NCI-H526 treated with DMSO at 0.1 percent for 48 hours (cell line): ENCODE data around the gene PTPRT.
A peak's percentile ranks its signal among the peaks of the same experiment; 100 is the strongest.

ENCODE experiments used
- DNase-seq: peaks from one replicate; lab custom pipeline; 2025; lab: John Stamatoyannopoulos, UW

The PTPRT gene

DNA sequence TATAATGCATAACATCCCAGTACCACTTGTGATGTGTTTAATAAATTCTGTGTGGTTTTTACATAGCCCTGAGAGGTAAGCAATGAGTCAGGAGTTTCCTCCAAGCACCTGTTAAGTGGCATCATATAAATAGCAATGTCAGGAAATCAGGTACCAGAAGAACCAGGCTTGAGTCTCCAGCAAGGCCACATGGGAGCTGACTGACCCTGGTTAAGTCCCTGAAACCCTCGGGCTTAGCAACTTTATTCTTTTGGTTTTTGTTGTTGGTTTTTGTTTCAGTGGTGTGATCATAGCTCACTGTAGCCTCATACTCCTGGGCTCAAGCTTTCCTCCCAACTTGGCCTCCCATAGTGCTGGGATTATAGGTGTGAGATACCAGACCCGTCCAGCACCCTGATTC is 70.0 kb downstream of the PTPRT start:
- DNase-seq, result no peak

DNA sequence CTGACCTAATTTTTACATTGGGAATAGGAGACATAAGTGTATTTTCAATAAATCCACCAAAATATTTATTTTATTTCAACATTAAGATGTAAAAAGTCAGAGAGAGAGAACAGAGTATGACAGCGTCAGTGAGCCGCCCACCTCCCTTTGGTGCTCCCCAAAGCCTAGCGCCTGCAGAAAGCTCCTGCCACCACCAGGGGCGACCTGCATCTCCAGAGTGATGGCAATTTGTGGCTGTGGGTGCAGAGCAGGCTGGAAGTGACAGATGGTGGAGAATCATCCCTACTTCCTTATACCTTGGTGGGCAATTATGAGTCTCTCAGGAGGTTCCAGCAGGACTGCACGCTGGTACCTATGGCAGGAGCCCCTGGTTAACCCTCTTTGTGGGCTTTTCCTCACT is 87.3 kb downstream of the PTPRT start:
- DNase-seq, result no peak

DNA sequence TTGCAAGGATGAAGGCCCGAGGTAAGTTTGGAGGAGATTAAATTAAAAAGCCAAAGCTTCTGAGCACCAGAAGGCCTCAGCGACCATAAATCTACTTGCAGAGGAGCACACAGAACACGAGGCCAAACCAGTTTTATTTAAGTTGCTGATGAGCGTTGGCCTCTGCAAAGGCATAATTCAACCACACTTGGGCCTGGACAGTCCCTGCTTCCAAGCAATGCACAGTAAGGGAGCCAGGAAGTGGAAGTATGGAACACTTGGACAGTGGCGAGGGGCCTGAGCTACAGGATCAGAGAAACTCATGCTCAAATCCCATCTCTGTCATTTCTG is 92.8 kb downstream of the PTPRT start:
- no peak for DNase-seq

DNA sequence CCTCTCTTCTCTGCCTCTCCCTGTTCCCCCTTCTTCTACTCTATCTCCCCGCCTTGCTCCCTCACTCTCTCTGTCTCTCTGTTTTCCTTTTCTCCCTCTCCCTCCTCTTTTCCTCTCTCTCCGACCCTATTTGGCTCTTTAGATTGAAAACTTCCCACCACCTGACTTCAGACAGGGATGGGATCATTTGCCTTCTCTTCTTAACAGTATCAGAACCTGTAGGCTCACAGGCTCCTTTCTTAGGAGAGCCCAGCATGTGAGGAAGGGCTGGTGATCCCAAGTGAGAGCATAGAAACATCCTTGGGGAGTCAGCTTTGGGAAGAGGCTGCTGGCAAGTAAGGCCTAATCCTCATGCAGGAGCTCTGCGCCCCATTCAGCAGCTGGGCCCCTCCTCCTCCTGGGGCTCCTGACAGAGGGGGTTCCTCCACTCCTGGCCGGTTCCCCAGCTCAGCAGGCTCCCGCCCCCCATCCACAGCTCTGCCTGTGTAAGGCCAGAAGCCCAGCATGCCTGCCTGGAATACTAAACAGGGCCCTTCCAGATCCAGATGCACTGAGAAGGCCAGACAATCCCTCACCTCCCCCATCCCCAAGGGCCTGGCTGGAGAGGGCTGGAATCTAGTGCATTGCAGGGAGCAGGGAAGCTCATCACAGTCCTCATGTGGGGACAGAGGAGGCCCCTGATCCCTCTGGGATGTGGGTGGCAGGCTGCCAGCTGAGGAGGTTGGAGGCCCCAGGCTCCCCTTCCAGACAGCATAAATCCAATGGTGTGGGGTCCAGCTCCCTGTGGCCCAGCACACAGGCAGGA is 93.4 kb downstream of the PTPRT start:
- DNase-seq, result no peak

DNA sequence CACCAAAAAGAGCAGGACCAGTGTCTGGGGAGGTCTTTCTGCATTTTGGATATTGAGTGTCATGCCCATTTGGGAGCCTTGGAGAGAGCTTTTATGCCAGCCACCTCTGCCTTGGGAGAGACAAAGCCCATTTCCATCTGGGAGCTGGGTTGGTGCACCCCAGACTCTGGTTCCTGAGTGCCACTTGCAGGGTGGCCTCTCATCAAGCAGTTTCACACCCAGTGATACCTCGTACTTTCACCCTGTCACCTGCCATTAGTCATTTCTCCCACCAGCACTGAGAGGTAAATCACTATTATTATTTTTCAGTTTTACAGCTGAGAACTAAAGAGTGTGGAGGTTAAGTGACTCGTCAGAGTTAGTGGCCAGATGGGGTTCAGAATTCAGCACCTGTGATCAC is 94.7 kb downstream of the PTPRT start:
- no peak for DNase-seq

DNA sequence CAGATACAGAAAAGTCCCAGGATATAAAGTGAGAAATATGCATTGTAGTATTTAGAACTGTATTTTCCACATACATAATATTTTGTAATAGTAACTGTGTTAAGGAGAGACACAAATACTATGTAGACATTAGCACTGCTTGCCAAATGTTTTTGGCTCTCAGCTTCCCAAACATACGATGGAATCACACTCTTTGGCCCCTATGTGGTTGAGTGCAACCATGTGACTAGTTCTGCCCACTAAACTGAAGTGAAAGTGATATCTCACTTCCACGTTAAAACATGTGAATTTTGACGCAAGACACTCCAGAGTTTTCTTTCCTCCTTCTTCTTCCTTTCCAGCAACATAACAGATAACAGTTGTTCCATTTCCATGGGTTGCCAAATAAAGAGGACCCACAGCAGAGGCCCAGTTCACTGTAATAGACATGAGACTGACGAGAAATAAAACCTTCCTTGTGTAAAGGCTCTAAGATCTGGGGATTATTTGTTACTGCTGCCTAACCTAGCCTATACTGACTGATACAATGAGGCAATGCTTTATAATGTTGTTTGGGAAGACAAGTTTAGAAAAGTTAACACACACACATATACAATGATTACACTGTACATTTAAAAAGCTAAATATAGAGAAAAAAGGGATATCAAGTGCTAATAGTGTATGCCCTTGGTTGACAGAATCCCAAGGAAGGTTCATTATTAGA is 97.2 kb downstream of the PTPRT start:
- DNase-seq, result no peak

DNA sequence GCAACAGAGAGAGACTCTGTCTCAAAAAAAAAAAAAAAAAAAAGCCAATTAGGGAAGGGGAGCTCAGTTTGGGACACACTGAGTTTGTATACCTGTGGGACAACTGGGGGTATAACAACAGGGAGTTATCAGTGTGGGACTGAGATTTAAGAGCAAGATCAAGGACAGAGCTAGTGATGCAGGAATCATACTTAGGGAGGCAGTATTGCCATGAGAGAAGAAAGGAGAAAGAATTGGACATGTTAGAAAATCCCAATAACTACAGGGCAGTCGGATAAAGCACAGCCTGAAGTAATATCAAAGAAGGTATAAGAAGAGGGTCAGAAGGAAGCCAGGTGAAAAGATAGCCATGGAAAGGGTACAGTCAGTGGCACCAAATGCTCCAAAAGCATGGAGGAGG is 121.2 kb downstream of the PTPRT start:
- no peak for DNase-seq

DNA sequence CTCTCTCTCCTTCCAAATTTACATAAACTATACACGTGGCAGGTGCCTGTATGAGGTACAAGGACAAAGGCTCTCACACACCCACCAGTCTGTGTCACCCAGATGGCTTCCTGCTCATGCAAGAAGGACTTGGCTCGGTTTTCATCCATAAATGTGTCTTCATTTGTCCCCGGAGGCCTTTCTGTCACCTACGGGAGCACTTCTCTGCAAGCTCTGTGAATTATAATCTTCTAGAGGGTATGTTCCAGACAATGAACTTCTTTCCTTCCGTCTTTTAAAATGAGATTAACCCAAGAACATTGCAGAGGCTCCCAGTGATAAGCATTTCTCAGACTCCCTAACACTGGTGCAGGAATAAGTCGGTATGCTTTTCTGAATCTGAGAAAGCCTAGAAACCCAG is 123.6 kb downstream of the PTPRT start:
- peak; percentile 72 for DNase-seq

DNA sequence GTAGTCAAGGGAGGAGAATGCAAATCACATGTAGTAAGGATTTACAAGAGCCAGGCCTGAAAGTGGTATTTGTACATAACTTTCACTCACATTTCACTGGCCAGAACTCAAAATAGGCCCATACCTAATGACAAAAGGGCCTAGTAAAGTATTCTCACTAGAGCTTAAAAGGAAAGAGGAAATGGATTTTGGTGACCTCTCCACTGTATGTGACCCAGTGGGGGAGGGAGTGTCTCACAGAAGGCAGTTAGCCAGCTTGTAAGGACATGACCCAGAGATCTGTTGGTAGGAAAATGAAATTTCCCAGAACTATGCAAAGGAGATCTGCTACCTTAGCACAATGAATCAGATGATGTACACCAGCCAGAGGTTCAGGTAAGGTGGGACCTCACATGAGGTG is 124.4 kb downstream of the PTPRT start:
- DNase-seq, result peak; percentile 91

DNA sequence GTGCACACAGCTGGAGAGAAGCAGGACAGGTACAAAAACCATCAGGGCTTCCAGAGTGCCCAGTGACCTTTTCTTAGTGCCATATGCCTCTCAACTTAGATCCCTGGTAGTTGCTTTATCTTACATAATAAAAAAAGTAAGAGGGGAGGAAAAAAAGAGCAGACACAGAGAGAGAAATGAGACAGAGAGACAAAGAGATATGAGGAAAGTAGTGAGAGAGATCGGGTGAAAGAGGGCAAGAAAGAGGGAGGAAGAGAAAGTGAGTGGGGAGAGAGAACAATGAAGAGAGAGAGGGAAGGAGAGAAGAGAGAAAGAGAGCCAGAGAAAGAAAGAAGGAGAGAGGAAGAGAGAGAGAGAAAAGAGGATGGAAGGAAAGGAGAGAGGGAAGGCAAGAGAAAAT is 131.6 kb downstream of the PTPRT start:
- DNase-seq, result no peak

DNA sequence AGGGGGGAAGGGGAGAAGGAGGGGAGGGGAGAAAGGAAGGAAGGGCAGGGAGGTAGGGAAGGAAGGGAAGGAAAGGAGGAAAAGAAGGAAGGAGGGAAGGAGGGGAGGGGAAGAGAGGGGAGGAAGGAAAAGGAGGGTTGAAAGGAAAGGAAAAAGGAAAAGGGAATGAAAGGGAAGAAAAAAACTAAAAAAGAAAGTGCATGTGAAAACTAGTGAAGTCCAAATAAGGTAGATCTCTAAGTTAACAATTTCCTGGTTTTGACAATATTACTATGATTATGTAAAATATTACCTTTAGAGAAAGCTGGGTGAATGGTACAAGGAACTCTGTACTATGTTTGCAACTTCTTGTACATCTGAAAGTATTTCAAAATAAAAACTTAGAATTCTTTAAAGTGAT is 132.4 kb downstream of the PTPRT start:
- no peak for DNase-seq

DNA sequence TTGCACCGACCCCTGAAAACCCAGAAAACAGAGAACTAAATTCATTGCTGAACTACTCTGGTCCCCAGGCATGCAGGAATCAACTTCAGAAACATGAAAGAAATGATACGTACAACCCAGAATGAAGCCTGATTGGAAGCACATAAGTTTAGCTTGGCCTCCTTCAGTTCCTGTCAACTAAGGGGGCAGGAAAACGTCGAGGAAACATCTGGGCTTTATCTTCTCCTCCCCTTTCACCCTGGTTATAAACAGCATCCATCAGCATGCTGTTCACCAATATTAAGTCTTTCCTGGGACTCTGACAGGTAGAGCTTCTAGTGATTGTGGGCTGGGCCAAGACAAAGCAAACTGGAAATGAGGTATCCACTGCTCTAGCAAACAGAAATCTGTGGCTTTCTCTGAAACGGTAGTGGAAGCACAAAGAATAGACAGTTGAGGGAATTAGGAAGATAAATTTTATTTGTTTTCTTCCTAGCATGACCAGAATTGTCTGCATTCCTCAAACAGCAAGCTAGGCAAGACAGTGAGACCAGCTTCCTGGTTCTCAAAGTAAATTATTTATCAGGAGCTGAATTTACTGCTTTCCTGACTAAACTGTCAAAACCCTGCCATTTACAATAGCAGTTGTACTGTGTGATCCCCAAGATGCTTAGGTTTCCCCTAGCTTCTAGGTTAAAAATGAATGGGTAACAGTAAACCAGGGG is 134.4 kb downstream of the PTPRT start:
- no peak for DNase-seq

DNA sequence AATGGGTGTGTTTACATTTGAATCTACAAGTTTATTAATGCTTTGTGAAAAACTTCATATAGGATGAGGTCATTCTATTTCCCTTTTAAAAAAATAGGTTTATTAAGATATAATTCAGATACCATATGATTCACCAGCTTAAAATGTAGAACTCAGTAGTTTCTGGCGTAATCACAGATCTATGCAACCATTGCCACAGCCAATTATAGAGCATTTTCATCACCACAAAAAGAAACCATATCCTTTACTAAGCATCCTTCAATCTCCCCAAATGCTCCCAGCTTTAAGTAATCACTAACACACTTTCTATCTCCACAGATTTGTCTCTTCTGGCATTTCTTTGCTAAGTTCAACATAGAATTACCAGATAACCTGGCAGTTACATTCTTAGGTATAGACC is 137.2 kb downstream of the PTPRT start:
- no peak for DNase-seq

DNA sequence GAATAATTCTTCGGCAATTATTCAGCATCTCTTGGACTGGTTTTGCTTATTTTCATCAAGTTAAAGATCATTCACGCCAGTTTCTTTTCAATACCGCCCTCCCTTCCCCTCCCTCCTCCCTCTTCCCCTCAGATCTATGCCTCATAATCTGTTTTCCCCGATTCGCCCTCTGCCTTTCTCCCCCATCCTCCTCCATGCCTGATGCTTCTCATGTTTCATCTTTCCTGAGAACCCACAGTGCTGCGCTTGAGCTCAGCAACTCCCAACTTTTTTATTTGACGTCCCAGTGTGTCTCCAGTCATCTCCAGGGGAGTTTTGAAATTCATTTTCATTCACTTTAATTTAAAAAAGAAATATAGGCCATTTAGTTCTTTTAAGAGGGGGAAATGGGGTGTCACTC is 142.7 kb downstream of the PTPRT start:
- no peak for DNase-seq

DNA sequence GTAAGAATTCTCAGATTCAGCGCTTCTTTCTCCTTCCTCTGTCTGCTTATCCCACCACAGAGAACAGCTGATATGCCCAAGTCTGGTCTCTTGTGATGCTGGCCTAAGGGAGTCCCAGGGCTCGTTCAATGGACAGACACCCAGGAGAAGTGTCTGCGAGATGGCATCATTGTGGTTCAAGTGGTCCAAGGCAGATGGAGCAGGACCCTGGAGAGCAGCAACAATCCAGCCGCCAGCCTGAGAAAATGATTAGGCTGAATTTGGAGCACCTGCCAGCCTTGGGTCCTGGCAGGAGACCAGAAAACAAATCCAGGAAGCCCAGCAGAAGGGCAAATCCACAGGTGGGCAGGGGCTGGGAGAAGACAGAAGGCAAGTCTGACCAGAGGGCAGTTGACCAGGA is 145.8 kb downstream of the PTPRT start:
- no peak for DNase-seq

DNA sequence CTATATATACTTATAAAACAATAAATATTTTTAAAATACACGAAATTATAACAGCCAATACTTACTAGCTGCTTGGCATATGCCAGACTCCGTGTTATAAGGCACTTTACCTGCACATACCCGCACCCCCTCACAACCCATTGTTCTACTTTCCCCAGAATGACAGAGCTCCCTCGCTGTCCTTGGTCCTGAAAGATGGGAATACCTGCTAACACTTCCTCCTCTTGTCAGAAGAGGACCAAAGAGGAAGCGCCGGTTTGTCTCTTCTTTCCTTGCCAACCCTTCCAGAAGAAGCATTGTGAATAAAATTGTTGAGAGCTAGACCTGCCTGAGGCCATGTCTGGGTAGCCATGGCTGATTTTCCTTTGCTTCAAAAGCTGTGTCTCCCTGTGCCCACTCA is 149.3 kb downstream of the PTPRT start:
- DNase-seq, result no peak

DNA sequence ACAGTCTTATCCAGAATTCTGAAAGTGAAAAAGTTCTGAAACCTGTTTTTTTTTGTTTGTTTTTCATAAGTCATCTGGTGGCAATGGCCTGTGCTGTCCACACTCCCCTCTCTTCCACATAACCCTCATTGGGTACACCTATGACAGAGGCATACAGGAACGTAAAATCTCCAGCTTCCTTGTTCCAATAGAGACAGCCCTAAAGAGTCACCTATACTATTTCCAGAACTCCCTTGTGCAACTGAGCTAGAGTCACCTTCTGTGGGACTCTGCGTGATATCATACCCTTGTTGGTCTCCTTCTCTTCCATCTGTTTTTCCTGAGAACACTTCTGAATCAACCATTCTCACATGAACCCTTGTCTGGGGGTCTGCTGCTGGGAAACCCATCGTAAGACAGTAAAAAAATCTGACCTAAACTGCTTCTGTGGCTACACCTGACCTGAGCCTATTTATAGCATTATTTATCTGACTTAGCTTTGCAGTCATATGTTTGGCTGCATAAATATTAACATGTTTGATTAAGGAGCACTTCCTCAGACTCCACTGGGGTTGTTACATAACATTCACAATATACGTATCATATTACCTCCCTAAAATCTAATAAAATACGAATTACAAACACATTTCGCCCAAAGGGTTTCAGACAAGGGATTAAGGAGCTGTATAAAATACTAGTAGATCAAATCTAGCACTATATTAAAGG is 151.9 kb downstream of the PTPRT start:
- DNase-seq, result peak; percentile 75

DNA sequence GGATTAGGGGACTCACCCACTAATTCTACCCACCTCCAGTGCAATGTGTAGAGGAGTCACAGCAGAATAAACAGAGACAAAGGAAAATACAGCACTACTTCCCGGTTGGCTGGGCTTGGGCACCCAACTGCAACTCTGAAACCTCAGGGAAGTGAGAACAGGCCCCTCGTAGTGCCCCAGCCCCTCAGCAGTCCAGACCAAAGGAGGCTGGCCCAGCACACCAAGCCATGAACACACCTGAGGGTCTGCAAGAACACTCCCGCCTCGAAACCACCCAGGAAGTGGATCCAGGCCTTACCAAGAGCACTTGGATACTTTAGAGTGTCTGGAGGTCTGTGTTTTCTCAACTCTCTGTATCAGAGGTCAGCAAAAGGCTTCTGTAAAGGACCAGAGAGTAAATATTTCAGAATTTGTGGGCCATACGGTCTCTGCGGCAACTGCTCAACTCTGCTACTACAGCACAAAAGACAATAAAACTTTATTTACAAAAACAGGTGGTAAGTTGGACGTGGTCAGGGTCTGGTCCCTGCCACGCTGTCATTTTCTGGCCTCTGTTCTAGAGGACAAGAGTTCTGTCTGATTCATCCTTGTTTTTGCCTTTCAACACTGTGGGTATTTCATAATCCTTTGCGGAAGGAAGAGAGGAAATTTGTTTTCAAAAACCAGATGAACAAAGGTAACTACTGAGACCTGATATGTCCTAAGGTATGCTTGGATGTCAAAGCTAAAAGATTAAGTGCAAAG is 154.6 kb downstream of the PTPRT start:
- no peak for DNase-seq

DNA sequence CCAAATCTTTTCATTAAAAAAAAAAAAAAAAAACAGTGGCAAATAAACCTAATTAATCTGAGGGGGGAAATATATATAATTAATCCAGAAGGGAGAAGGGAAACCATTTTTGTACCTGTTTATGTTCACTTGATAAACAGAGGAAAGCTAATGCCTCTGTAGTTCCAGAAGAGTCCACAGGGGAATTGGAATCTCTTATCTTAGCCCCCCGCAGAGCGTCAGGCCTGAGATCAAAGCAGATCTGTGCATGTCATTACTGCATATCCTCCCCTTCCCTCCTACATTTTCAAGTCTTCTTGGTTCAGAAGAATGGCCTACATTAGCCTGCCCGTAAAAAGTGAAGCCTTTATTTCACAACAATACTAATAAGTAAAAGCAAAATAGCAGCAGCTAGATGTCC is 157.2 kb downstream of the PTPRT start:
- DNase-seq, result no peak

DNA sequence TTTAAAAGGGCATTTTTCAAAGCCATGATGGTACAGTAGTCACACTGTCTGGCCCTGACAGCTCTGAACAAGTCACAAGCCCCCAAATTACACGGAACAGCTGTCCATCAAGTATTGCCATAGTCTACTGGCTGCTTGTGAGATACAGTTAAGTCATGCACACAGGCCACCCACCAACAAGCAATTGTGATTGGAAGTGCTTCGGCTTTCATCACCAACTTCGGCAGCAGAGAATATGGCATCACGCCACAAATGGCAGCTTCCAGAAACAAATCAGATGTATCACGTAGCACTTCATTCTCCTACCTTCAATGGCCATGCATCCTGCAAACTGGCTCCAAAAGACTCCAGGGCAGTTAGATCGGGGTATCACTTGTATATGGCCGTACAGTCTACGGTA is 160.5 kb downstream of the PTPRT start:
- DNase-seq, result no peak

DNA sequence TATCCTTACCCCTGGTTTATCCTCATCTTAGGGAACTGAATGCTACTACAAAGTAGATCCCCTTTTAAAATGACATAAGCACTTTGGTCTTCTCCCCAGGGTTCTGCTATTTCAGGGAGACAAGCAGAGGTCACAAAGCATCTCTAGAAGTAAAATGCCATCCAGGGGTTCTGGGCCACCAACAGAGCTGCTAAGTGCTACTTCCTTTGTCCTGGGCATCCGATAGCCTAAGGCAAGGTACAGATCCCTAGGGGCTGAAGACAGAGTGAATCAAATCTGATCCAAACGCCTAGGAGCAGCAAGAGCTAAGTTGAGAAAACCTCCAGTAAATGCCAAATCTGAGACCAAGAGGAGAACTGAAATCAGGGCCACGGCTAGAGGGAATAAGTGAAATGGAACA is 161.2 kb downstream of the PTPRT start:
- DNase-seq, result no peak

DNA sequence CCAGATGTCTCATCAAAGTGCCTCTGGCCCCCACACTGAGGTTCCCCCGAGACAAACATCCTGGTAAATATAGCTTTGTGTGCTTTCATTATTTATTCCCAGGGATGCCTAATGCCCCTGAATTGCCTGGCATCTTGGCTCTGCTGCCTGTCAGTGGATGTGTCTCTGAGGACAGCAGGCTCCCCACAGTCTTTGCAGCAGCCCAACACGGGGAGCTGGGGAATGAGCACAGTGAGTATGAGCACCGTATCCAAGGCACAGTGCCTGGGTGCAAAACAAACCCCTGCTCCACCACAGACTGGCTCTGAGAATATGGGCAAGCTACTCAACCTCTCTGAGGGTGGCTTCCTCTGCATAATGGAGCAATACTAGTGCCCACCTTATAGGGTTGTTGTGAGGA is 165.9 kb downstream of the PTPRT start:
- no peak for DNase-seq
